PFSK-1 (cell line): Measurements from ENCODE around the gene GLCCI1.

Source experiments
- POLR2AphosphoS5 ChIP-seq: IDR thresholded peaks from 2 replicates; pipeline ENCODE4 v1.6.1; 2012; ENCODE audit warnings: low read depth, mild to moderate bottlenecking, control low read depth, low read length, moderate library complexity
- REST ChIP-seq, 2 experiments: IDR thresholded peaks; 2 replicates each; pipeline versions ENCODE4 v1.6.1 to v1.8.0; 2011 to 2012; ENCODE audit warnings: low read depth in 2 of 2, low read length in 2 of 2, control low read depth in 1 of 2, inconsistent platforms in 1 of 2, mild to moderate bottlenecking in 1 of 2, moderate library complexity in 1 of 2; ENCODE audit not compliant: insufficient read depth in 1 of 2
- TAF1 ChIP-seq: IDR thresholded peaks from 2 replicates; pipeline ENCODE4 v1.6.1; 2012; ENCODE audit warnings: low read length, control low read depth, borderline replicate concordance; ENCODE audit not compliant: insufficient read depth

- no peak for TF ChIP-seq POLR2AphosphoS5
- TF ChIP-seq TAF1, result no peak
- TF ChIP-seq REST (IDR thresholded peaks at IDR 0.05; ENCODE audit: insufficient read depth in 1 of 2, low read depth in 2 of 2, low read length in 2 of 2), result no peak
Observed at GRCh38 chr7:8112685-8113084, 144.1 kb downstream of the GLCCI1 start.
